GM18520 (cell line): ENCODE measurements around the gene ARMH2.

Experiments used
- ATAC-seq: cut with Tn5 transposase; IDR thresholded peaks from one replicate; pipeline ENCODE4 v1.9.1; 2021; ENCODE audit not compliant: unreplicated experiment

ARMH2 gene

DNA sequence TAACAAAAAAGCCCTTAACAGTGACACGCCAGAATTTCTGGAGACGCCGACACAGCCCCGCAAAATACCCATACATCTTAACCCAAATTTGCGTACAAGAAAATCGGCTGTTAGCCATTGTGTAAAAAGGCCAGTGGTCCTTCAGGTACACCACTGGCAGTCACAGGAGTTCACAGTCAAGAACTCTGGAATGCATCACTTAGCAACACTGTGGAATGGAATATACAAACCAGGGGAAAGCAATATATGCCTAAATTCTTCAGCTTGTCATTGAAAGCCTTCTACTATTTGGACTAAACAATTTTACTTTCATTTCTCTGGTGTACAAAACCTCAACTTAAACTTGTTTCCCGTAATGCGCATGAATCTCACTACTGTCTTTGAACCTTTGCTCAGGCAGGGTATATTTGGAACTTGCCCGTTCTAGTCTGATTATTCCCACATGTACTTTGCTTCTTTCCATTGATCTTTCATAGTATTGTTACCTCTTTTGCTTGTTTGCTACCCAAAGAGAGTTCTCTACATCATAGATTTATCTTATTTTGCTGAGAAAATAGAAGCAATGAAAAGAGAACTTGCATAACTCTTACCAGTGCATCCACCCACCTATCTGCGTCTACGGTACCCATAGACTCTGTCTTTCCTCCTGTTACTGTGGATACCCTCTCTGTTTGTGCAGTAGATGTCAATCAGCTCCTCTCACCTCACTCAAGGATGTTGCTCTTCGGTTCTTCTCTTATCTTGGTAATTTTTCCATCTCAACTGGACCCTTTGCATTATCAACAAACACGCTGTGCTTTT lies at the start of gene ARMH2:
Gene ARMH2 (minus strand): TSS at position 178 of the 801 bp plus-strand sequence. CDS start 60 bp downstream, at position 118.
- ATAC-seq, result no peak

DNA sequence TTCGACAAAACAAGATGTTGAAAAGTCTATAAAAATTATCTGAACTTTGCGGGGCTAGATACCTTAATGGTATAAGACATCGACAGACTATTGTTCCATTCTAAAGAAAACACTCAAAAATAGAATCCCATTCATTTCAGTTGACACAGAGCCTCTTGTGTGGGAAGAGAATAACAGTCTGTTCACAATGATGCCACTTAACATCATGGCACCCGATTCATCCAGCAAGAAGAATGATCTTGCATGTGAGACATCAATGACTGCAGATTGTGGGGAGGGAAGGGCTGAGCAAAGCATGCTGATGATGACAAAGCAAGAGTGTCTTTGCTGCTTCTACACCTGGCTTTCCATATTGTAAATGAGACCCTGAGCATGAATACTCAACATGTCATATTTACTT lies 49.7 kb upstream of the ARMH2 start:
- no peak for ATAC-seq

DNA sequence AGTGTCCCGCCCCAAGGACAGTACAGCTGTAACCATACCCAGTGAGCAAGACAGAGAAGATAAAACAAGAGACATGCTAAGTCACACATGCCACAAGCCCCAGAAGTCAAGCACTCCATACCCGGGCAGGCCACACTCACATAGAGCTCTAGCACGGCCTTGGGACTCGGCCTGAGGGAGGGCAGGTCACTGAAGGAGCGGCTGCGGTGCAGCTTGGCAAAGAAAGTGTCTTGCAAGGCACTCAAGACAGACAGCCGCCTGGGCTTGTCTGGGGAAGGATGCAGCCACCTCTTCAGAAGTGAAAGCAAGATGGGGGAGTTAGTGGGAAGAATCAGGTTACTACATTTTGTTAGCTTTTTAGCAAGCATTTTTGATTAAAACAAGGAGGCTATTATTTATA lies 48.7 kb upstream of the ARMH2 start:
- ATAC-seq, result no peak

DNA sequence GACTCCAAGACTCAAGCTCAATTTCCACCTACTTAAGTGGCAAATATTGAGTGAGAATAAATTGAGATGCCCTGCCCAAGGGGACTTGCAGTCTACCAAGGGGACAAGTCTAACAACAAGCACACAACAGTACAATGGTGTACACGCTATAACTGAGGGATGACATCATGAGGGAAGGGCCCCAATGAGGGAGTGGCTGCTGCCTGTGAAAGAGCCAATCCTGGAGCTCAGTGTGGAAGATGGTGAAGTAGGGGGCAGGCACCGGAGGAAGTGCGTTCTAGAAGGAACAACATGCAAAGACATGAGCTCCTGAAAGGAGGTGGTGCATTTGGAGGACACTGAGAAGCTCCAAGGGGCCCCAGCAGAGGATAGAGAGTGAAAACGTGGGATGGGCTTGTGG lies 46.9 kb upstream of the ARMH2 start:
- no peak for ATAC-seq

DNA sequence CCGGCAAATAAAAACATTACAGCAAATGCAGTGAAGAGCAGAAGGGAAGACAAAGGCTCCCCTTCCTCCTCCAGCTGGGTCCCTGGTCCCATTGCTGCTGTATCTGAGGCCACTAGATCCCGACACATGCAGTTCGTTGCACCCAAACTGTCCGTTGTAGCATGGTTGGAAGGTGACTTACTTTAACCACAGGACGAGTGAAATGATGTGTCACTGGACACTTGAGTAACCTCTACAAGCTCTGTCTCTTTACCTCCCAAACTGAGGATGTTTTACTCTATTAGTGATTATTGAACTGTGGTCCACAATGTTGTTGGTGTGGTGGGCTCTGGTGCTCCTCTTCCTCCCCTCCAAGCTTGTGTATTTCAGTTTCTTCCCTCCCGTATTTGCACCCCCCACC lies 46.2 kb upstream of the ARMH2 start:
- no peak for ATAC-seq

DNA sequence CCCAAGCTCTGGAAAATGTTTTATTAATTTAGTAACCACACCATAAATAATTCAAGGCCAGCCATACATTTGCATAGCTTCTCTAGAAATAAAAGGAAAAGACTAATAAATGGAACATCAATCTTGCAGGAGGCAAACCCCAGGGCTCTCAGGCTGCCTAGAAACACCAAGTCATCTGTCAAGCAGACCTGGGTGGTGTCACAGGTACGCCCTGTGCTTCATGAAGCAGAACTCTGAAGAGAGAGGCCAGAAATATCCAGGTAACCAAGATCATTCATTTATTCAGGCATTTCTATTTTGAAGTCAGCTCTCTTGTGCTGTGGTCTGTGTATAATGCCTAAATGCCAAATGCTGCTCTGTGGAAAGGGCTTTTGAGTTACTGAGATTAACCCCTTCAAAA lies 45.3 kb upstream of the ARMH2 start:
- ATAC-seq, result no peak

DNA sequence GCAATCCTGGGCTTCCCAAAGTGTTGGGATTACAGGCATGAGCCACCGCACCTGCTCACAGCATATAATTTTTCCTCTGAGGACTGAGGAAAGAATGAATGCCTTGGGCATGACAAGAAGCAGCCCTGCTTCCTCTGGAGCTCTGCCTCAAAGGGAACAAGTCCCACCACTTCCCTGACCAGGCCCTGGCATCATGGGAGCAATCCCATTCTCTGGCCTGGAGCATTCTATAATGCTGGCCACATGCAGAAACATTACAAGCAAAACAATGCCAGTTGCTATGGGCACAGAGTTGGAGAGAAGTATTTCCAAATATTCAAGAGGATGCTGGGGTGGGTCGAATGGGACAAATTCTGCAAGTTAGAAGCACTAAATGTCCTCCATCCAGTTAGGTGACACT lies 41.5 kb upstream of the ARMH2 start:
- no peak for ATAC-seq

DNA sequence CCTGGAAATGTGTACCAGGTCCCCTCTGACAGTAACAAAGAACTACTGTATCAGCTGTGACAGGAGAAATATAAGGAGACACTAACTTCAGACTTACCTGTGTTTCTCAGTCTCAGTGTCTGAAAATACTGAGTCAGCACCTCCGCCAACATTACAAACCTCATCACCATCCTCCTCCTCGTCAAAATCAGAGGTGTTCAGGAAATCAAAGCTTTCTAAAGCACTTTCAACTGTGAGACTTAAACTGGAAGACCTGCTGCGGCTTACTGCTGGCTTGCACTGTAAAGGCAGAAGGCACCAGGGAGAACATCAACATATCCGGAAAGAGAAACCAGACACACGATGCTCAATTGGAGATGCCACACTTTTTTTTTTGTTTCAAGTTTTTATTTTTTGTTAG lies 40.3 kb upstream of the ARMH2 start:
- no peak for ATAC-seq

DNA sequence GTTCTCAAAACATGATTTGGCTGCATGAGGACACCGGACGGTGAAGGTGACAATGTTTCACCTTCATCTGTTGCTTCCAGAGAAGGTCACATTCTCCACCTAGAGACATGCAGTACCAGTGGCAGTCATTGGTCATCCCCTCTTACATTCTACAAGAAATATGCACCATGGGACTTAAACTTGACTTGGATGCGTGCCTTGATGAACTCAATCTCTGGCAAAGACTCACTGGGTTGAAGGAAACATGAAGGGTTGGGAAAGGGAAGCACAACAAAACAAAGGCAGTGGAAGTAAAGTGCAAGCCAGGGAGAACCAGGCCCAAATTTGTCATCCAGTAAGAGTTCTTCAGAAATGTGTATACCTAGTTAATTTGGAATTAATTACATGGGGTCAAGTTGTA lies 39.4 kb upstream of the ARMH2 start:
- no peak for ATAC-seq

DNA sequence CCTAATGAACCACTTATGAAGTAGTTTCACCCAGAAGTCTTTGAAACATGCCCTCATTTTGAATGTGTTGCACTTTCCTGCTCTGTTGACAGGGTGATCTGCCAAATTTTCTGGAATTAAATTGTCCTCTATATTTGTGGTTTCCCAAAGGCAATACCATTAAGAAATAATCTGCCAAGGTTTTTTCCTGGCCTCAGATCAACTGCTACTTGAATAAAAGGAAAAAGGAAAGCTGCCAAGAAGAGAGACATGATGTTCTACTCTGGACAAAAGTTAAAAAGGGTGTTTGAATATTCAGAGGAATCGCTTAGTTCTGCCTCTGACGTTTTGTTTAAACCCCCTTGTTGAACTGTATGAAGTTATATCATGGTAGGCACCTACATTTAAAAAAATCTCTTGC lies 37.4 kb upstream of the ARMH2 start:
- ATAC-seq, result no peak

DNA sequence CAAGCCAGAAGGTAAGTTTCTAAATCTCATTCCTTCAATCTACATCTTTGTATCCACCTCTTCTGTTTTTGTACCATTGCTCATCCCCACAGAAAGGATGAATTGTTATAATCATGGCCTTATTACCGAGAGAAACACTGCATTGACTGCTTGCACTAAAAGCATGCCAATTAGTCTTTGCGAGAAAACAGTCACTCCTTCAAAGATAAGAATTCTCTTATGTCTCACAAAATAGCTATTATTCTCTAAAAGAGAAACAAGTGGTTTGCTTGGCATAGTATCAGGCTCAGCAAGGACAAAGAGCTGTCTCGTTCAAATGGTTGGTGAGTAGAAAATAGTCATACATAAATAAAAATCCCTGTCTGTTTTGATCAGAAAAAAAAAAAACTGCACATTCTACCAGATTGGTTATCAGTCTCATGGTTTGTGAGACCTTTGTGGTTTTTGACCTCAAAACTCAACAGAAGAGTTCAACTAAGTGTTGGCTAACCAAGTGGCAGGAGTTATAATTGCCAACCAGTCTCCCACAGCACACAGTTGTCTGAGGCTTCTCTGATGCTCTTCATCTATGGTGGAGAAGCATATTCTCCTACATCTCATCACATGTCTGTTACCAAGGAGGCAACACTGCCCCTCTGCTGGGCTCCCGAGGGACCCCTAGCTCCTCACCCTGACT lies 35.1 kb upstream of the ARMH2 start:
- ATAC-seq, result no peak

DNA sequence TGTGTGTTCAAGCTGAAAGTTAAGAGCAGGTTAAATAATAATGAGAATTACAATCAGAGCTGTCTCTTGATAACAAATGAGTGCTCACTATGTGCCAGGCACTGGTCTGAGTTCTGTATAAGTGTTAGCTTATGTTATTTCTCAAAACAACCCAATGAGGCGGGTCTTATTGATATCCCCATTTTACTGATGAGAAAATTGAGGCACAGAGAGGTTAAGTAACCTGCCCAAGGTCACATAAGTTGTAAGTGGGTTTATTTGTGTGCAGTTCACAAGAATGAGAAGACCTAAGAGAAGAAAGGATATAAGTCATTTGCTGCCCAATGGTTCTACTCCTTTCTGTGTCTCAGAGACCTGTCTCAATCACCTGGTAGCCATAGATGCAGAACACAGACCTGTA lies 34.1 kb upstream of the ARMH2 start:
- ATAC-seq, result no peak

DNA sequence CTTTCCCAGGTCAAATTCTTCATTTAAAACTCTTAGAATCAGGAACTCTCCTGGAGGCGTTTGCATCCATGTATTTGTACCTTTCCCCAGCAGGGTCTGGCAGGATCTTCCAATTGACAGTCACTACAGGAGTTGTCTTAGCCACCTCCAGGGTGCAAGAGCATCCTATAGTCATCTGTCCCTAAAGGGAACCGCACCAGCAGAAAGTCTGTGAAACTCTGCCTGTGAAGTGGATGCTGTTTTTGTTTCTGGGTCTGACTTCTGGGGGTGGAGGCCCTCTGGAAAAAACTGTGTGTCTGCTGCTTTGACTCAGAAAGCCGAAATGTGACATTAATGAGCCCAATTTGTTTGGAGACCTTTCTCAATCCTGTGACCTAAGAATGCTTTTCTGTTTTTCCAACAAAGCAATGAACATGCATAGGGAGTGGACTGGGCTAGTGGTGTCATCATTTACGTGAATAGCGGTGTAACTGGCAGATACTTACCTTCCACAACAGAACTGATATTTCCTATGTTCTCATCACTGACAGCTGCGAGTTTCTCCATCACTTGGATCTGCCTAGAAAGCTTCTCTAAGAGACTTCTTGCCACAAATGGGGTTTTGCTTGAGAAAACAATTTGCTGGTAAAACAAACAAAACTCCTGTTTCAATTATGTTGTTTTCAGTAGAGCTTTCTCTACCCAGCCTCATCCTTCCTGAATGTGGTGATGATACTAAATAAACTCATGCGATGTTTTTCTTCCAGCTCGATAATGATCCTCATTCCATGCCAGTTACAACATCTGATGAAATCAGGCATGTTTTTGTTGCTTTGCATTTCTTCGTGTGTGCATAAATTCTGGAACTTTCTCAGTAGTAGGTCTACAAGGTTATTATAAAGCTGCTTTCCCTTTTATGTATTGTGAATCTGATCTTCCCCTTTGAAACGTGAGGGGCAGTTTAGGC lies 33.3 kb upstream of the ARMH2 start:
- ATAC-seq, result no peak

DNA sequence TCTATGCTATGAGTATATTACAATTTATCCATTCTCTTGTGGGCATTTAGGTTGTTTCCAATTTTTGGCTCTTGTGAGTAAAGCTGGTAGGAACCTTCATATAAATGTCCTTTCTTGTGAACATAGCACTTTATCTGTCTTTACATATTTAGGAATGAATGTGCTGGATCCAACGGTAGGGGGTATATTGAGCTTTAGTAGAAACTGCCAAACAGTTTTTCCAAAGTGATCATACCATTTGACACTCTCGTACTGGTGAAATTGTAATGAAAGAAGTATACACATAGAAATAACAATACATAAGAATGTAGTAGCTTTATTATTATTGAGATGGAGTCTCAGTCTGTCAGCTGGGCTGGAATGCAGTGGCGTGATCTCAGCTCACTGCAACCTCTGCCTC lies 30.9 kb upstream of the ARMH2 start:
- ATAC-seq, result no peak

DNA sequence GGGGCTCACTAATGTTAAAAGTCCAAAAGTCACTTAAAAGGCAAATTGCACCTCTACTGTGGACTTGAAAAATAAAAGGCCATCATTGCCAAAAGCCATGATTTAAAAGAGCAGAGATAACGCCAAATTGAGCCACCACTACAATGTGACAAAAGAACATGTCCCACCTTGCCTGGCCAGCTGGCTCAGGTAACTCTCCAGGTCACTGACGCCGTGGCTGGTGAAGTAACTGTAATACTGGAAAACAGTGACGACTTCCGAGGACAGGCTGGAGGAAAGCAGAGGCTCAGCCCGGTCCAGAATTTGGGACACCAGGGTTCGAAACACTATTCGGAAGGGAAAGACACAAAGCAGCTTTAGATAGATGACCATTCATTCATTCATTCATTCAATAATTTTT lies 29.3 kb upstream of the ARMH2 start:
- no peak for ATAC-seq

DNA sequence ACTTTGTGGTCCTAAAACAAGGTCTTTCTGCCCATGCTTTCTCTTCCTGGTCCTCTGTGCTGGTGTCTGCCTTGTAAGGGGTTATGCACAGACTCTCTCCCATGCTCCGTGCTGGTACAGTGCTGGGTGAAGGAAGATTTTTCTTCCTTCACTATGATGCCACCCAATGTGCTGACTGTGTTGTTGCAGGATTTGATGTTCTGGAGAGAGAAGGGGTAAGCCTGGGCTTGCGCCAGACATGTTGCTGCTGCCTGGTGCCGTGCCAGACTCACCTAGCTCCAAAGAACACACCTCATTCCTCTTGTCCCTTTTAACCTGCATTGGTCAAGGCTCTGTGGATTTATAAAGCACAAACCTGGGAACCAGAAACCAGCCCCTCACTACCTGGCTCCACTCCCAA lies 28.4 kb upstream of the ARMH2 start:
- no peak for ATAC-seq

DNA sequence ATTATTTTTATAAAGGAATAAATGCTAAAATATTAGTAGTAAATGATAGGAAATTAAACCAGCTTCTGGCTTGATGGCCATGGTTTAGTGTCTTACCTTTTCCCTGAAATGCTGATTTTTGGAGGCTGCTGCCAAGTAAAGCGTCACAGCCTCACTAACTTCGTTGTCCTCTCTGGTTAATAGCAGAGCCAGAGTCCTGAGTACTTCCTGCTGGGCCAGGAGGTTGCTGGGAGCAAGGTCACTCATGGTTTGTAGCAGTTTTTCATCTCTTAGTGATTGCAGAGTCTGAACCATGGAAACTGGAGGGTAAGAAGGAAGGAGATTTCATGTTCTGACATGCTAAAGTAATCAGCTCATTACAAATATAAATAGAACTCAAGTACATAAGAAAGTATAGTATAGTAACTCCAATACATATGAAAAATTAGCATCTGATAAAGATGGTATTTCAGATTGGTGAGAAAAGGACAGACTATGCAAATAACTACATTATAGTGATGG lies 26.5 kb upstream of the ARMH2 start:
- ATAC-seq, result no peak

DNA sequence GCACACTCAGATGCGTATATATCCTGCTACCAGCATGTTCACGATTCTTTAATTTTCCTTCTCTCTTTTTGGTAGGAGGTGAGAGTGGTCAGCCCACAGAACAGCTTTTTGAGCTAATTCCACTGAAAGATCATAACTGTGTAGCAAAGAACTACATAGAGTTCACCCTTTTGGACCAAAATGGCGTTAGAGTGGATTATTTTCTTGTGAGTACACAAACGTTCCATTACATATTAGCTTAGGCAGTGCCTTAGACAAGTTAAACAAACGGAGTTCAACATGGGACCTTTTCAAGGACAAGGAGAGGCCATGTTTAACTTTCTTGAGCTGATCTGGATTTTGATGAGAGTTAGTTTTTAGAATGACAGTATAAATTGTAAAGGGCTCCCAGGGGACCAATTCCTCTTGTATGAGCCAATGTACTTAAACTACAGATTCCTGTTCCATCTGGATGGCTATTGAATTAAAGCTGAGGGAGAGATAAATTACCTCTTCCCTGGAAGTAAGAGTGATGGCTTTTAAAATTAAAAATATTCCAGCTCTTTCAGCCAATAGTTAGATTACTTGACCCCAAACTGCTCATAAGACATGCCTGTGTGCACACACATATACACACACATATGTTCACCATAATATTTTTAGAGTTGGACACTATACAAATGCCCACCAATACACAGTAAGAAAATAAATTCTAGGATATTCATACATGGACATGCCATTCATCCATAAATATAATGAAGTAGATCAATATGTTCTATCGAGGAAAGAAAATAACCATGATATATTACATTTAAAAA lies 25.6 kb upstream of the ARMH2 start:
- ATAC-seq, result no peak

DNA sequence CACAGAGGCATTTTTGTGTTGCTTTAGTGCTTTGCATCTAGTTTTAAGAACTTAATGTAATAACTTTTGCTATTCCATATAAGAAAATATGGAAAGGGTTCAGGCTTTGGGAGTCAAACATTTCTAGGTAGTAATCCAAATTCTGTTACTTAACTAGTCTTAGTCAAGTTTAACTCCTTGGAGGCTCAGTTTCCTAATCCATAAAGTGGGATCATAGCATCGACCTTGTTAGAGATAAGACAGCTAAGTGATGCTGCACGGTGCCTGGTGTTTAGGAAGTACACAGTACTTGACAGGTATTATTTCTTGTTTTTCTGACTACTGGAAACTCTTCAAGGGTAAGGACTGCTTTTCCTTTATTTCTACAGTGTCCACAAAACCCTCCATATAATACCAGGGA lies 24.5 kb upstream of the ARMH2 start:
- no peak for ATAC-seq

DNA sequence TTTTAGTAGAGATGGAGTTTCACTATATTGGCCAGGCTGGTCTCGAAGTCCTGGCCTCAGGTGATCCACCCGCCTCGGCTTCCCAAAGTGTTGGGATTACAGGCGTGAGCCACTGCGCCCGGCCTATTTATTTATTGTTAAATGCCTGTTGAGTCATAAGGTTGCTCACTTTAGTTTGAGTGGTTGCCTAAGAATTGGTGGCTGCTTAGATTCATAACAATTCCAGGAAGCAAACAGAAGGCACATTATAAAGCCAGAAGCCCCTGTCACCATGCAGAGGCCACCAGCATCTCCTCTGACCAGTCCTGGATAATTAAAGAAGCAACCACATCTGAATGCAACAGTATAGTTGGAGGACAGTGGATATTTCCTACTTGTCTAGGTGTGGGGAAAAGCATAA lies 24.0 kb upstream of the ARMH2 start:
- no peak for ATAC-seq
